Measurements from ENCODE around the gene ATF7IP2.

DNA sequence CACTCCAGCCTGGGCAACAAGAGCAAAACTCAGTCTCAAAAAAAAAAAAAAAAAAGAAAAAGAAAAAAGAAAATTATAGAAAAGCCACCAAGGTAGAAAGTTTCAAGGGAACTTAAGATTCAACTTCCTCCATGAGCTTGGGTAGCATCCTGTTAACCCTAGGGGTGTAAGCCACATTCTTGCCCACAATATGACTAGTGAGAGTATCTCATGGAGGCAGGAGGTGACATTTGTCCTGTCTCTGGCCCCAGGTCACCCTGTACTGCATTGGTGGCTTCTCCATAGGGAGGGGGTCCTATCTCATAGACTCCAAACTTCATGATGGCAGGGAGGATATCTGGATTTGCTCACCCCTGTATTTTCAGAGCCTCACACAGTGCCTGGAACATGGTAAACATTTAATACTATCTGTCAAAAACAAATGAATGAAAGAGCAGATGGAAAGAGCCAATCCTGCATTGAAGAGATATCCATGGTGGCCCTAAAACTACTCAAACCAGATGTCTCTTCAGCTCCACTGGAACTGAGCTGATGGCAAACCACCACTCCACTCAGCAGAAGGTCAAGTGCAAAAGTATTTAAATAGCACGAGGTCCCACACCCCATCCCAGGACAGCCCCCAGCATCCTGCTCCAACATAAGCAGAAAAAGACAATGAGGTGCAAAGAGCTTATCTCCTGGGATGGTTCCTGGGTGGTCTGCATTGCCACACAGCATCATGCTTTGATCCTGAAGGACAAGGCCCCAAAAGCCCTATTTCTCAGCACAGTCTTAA lies 144.2 kb downstream of the ATF7IP2 start:
- TF ChIP-seq, protein P1, sequence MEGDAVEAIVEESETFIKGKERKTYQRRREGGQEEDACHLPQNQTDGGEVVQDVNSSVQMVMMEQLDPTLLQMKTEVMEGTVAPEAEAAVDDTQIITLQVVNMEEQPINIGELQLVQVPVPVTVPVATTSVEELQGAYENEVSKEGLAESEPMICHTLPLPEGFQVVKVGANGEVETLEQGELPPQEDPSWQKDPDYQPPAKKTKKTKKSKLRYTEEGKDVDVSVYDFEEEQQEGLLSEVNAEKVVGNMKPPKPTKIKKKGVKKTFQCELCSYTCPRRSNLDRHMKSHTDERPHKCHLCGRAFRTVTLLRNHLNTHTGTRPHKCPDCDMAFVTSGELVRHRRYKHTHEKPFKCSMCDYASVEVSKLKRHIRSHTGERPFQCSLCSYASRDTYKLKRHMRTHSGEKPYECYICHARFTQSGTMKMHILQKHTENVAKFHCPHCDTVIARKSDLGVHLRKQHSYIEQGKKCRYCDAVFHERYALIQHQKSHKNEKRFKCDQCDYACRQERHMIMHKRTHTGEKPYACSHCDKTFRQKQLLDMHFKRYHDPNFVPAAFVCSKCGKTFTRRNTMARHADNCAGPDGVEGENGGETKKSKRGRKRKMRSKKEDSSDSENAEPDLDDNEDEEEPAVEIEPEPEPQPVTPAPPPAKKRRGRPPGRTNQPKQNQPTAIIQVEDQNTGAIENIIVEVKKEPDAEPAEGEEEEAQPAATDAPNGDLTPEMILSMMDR (IDR thresholded peaks at IDR 0.05; ENCODE audit: insufficient read depth, low read length) = no peak
- TF ChIP-seq POLR2AphosphoS5 (IDR thresholded peaks at IDR 0.05; ENCODE audit: low read depth) = no peak
- TF ChIP-seq, protein P2, sequence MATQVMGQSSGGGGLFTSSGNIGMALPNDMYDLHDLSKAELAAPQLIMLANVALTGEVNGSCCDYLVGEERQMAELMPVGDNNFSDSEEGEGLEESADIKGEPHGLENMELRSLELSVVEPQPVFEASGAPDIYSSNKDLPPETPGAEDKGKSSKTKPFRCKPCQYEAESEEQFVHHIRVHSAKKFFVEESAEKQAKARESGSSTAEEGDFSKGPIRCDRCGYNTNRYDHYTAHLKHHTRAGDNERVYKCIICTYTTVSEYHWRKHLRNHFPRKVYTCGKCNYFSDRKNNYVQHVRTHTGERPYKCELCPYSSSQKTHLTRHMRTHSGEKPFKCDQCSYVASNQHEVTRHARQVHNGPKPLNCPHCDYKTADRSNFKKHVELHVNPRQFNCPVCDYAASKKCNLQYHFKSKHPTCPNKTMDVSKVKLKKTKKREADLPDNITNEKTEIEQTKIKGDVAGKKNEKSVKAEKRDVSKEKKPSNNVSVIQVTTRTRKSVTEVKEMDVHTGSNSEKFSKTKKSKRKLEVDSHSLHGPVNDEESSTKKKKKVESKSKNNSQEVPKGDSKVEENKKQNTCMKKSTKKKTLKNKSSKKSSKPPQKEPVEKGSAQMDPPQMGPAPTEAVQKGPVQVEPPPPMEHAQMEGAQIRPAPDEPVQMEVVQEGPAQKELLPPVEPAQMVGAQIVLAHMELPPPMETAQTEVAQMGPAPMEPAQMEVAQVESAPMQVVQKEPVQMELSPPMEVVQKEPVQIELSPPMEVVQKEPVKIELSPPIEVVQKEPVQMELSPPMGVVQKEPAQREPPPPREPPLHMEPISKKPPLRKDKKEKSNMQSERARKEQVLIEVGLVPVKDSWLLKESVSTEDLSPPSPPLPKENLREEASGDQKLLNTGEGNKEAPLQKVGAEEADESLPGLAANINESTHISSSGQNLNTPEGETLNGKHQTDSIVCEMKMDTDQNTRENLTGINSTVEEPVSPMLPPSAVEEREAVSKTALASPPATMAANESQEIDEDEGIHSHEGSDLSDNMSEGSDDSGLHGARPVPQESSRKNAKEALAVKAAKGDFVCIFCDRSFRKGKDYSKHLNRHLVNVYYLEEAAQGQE (IDR thresholded peaks at IDR 0.05; ENCODE audit: insufficient replicate concordance, low read depth) = no peak

Data from HL-60 (cell line).